ENCODE data around the gene MEX3C.
A peak's percentile ranks its signal among the peaks of the same experiment; 100 is the strongest.

MEX3C gene

GRCh38 chr18:51197661-51198424, at the start of gene MEX3C:
Gene MEX3C, minus strand, starts transcription at chr18:51197681. Its CDS starts 361 bp downstream, at chr18:51197320.
- peak; percentile 99 for DNase-seq (ENCODE audit: low read depth in 2 of 2)

- DNase-seq (ENCODE audit: low read depth in 2 of 2): no peak
Measured at GRCh38 chr18:51241226-51241625, 43.7 kb upstream of the MEX3C start.

DNA sequence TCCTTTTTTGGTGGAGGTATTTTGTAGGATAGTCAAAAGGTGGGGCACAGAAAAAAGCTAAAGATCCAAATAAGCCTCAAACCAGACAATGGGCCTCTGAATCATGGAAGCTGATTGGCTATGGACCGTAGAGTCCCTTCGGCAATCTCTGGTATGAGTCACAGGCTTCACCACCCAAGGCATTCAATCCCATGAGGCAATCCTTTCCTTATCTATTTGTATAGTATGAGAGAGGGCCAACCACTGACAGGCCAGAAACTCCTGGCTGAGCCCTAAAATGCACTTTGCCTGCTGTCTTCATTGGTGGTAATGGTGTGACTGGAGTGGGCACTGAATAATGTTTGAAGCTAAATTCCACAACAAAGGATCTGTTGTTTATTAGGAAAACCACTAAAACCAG, 38.7 kb upstream of the MEX3C start:
- no peak for DNase-seq (ENCODE audit: low read depth in 2 of 2)

GRCh38 chr18:51235009-51235789, 37.7 kb upstream of the MEX3C start:
- peak; percentile 33 to 35 for DNase-seq (ENCODE audit: low read depth in 2 of 2)

DNA sequence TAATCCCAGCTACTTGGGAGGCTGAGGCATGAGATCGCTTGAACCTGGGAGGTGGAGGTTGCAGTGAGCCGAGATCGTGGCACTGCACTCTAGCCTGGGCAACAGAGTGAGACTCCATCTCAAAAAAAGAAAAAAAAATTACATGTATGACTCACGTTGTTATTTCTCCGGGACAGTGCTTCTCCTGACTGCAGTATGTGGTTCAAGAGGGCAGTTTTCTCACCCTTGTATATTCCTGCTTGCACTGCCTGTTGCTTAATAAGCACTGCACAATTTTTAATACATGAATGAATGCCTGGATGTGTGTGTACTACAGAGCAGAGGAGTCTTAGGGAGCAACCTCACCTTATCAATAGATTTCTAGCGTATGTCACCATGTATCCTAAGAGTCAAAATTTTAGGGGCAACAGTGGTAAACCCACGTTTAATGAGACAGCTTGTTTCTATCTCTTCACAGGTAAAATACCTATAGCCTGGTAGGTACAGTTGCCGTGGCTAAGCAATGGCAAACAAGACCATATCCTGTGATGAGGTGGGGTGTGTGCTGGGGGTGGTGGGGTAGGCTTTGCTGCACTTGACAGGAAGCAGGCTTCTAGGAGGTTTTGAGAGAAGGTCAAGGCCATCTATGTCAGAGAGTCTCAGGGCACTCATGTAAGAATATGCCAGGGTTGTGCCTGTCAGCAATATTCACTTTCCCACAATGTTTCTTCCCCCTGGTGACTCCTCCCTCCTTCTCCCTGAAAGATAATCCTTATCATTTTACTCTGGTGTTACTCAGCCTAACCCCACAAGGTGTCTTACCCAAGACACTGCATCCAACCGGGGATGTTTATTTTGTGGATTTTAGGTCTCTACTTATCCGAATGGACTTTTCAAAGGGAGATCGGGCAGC, 36.9 kb upstream of the MEX3C start:
- DNase-seq (ENCODE audit: low read depth in 2 of 2): no peak

- no peak for DNase-seq (ENCODE audit: low read depth in 2 of 2)
Measured at GRCh38 chr18:51229328-51229727, 31.8 kb upstream of the MEX3C start.

DNA sequence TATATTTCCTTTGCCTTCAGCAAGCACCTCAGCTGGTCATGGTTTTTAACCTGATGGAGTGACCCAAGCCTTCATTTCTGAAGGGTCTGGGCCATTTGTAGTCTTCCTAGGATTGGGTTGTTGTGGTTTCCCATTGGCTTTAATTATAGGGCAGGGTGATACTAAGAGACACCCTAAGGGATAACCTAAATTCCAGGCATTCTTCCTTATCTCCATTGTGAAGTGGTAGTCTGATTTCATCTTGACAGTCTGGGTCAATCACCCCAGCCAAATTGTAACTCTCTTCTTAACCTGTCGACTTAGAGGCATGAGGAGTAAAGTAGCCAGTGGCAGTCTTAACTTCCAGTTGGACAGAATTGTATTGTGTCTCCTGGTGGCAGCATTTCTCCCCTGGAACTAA, 30.2 kb upstream of the MEX3C start:
- DNase-seq (ENCODE audit: low read depth in 2 of 2): no peak

GRCh38 chr18:51226587-51227350, 29.3 kb upstream of the MEX3C start:
- DNase-seq (ENCODE audit: low read depth in 2 of 2): no peak

GRCh38 chr18:51226068-51226467, 28.6 kb upstream of the MEX3C start:
- DNase-seq (ENCODE audit: low read depth in 2 of 2): no peak

DNA sequence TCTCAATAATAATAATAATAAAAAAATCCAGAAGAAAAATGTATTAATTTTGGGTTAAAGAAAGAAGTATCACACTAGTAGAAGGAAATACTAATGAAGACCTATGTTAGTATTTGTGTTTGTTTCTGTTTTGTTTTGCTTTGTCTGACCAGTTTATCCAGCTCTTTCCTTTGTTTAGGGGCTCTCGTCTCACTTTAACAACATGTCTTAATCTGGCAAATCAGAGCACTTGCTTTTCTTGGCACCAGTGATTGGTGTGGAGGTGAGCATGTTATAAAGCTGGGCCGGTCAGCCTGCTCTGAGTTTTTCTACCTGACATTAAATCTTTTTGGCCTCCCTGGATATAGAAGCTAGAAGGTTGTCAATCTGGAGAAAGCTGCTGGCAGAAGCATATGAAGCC, 15.1 kb upstream of the MEX3C start:
- no peak for DNase-seq (ENCODE audit: low read depth in 2 of 2)

- peak in 1 of 2 donors; percentile 39 for DNase-seq (ENCODE audit: low read depth in 2 of 2)
Measured at GRCh38 chr18:51211552-51211951, 14.1 kb upstream of the MEX3C start.

GRCh38 chr18:51196811-51197660, 445 bp downstream of the MEX3C start:
- DNase-seq (ENCODE audit: low read depth in 2 of 2): peak in 1 of 2 donors; percentile 15

- peak in 1 of 2 donors; percentile 39 for DNase-seq (ENCODE audit: low read depth in 2 of 2)
Measured at GRCh38 chr18:51196118-51196810, 1.2 kb downstream of the MEX3C start.

DNA sequence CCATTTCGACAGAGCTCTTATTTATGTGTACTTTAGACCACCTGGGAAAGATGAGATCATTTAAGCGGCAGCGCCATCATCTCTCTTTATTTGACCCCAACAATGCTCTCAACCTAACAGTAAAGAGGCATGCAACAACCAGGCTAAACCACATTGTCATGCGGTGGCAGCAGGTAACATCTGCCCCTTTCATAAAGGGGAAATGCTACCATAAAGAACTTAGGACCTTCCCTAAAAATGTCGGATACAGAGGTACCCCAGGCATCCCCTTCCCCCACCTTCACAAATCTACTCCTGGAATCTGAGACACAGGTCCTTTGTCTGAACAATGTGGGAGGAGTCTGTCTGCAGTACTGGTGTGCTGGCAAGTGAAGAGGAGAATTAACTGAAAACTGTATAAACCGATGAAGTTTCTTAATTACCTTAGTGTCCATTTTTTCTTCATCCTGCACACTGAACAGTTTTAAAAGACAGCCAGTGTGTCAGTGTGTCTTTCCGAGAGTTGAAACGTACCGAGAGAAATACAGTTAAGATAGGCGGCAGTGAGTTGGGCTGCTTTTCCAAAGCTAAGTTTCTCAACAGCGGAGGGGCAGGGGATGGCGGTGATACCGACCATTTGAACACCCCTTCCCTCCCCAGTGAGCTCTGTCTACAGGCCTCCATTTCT, 1.9 kb downstream of the MEX3C start:
- no peak for DNase-seq (ENCODE audit: low read depth in 2 of 2)

GRCh38 chr18:51195086-51195450, 2.4 kb downstream of the MEX3C start:
- DNase-seq (ENCODE audit: low read depth in 2 of 2): no peak

- no peak for DNase-seq (ENCODE audit: low read depth in 2 of 2)
Measured at GRCh38 chr18:51194604-51195003, 2.9 kb downstream of the MEX3C start.

GRCh38 chr18:51193621-51194287, 3.7 kb downstream of the MEX3C start:
- DNase-seq (ENCODE audit: low read depth in 2 of 2): no peak

DNA sequence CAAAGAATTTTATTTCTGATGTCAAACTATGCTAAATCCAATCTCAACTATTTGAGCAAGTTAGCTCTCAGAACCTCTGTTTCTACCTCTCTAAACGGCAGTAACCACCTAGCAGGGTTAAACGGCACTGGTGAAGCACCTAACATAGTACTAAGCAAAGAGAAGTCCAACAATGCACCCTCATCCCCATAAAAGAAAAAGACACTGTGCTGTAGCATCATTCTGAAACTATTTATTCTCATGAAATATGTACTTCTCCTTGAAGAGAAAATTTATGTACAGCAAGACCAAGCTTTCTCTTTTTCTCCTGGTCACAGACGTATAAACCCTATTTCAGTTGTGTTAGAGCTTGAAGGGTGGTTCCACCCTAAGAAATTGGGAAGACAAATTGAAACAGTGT, 4.8 kb downstream of the MEX3C start:
- DNase-seq (ENCODE audit: low read depth in 2 of 2): no peak

GRCh38 chr18:51192026-51192425, 5.5 kb downstream of the MEX3C start:
- no peak for DNase-seq (ENCODE audit: low read depth in 2 of 2)

All from stimulated activated CD4-positive, alpha-beta T cell treated with anti-CD3 and anti-CD28 coated beads, Interleukin-15, amount 100 ng/mL, for 48 hours (primary cell).